Keratinocyte (primary cell): ENCODE results near the gene PDX1.

ENCODE experiments used
- EZH2 ChIP-seq: IDR thresholded peaks from one replicate; pipeline ENCODE4 v1.6.1; 2012; ENCODE audit warnings: inconsistent platforms, mild to moderate bottlenecking, low read length, moderate library complexity
- TF ChIP-seq, protein P1 (sequence below), 3 experiments: IDR thresholded peaks in 1 of 3; conservative IDR thresholded peaks in 1 of 3; optimal IDR thresholded peaks in 1 of 3; 2 replicates in 2 of 3; 3 replicates in 1 of 3; pipeline versions ENCODE3 to v1.5.1; 2011; ENCODE audit warnings: low read length in 3 of 3, mild to moderate bottlenecking in 3 of 3, moderate library complexity in 2 of 3, control low read depth in 1 of 3, inconsistent platforms in 1 of 3; ENCODE audit not compliant: insufficient read depth in 2 of 3; ENCODE audit errors: extremely low read depth in 1 of 3

- TF ChIP-seq, protein P1, sequence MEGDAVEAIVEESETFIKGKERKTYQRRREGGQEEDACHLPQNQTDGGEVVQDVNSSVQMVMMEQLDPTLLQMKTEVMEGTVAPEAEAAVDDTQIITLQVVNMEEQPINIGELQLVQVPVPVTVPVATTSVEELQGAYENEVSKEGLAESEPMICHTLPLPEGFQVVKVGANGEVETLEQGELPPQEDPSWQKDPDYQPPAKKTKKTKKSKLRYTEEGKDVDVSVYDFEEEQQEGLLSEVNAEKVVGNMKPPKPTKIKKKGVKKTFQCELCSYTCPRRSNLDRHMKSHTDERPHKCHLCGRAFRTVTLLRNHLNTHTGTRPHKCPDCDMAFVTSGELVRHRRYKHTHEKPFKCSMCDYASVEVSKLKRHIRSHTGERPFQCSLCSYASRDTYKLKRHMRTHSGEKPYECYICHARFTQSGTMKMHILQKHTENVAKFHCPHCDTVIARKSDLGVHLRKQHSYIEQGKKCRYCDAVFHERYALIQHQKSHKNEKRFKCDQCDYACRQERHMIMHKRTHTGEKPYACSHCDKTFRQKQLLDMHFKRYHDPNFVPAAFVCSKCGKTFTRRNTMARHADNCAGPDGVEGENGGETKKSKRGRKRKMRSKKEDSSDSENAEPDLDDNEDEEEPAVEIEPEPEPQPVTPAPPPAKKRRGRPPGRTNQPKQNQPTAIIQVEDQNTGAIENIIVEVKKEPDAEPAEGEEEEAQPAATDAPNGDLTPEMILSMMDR (optimal IDR thresholded peaks at IDR 0.05 in 1 of 3, IDR thresholded peaks at IDR 0.05 in 1 of 3, conservative IDR thresholded peaks at IDR 0.05 in 1 of 3; ENCODE audit: extremely low read depth in 1 of 3, insufficient read depth in 2 of 3, low read length in 3 of 3) = no peak
- TF ChIP-seq EZH2 = no peak
Measured at GRCh38 chr13:27956576-27957300, 36.9 kb downstream of the PDX1 start.
